Epidermal melanocyte (primary cell): Measurements from ENCODE around the gene RABL2B.

Experiments used
- DNase-seq: peaks from one replicate; pipeline ENCODE4 v3.0.0; 2011; ENCODE audit warnings: low spot score; ENCODE audit not compliant: insufficient read length

The RABL2B gene

GRCh38 chr22:50738649-50739227, 44.7 kb downstream of the RABL2B start:
- no peak for DNase-seq

- no peak for DNase-seq
These were observed 45.4 kb downstream of the RABL2B start, which contains the start of gene ACR for GRCh38 chr22:50737728-50738648. Gene ACR (plus strand): TSS chr22:50738204. CDS start chr22:50738236, 32 bp downstream.

- DNase-seq: no peak
These were observed 47.8 kb downstream of the RABL2B start for GRCh38 chr22:50735739-50736030.

GRCh38 chr22:50734986-50735738, 48.3 kb downstream of the RABL2B start:
- no peak for DNase-seq

DNA sequence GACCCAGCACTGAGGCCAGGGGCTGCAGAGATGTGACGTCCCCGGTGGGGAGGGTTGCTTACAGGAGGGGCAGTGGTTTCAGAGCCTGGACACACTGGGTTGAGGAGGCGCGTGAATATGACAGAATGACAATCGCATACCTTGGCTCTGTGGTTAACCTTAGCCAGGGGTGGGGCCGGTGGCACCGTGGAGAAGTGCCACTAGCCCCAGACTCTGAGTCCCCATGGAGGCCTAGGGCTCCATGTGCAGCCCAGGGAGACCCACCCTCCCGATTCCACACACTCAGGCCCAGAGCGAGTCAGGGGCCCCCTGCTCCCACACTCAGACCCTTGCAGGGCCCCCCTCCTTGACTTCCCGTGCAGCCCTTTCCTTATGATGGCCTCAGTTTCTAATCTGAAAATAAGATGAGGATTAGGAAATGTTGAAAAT, 49.1 kb downstream of the RABL2B start:
- no peak for DNase-seq

DNA sequence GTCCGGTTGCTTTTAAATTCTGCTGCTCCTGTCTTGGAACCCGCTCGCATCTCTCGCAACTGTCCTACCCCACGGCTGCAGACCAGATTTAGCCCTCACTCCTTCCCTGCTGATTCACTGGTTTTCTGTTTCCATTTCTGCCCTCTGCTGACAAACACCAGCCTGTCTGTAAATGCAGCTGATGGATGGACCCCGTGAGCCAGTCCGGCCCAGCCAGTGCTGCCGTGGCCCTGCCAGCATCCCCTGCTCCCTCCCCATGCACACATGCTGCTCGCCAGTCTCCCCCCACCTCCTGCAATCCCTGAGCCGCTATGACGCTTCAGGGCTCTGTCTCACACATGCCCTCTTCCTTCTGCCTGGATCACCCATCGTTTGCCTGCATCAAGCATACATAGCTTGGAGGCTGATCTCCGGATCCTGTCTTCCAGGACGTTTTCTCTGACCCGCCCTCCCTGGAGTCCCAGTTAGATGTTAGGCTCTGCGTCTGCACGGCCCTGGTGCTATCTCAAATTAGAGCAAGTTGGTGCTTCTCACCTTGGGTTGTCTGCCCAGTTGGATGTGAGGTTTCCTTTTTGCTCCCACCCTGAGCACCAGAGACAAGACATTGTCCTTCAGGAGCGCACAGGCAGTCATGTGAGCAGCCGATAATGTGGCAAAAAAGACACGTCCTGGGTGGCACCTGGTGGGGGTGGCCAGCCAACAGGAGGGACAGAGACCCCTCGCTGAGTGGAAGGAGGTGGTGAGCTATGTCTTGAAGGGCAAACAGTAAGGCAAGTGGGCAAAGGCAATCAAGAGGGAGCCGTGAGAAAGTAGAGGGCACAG, 49.7 kb downstream of the RABL2B start:
- peak; percentile 88 for DNase-seq

DNA sequence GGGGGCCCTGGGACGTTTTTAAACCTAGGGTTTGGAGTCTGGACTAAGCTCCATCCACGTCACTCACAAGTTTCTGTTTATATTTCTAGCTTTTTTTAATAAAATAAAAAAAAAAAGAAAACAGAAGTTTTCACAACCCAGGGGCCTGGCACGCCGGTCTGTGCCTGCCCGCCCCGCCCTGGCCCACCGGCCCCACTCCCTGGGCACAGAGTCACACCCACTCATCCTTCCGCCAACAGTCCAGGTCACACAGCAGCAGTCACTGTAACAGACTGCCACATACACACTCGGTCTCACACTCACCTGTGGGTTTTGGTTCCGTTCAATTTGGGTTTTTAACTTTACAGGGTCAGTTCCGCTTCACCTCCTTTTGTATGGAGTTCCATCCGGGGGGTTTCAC, 50.8 kb downstream of the RABL2B start:
- no peak for DNase-seq

- peak; percentile 83 for DNase-seq
These were observed 51.4 kb downstream of the RABL2B start for GRCh38 chr22:50731811-50732624.

DNA sequence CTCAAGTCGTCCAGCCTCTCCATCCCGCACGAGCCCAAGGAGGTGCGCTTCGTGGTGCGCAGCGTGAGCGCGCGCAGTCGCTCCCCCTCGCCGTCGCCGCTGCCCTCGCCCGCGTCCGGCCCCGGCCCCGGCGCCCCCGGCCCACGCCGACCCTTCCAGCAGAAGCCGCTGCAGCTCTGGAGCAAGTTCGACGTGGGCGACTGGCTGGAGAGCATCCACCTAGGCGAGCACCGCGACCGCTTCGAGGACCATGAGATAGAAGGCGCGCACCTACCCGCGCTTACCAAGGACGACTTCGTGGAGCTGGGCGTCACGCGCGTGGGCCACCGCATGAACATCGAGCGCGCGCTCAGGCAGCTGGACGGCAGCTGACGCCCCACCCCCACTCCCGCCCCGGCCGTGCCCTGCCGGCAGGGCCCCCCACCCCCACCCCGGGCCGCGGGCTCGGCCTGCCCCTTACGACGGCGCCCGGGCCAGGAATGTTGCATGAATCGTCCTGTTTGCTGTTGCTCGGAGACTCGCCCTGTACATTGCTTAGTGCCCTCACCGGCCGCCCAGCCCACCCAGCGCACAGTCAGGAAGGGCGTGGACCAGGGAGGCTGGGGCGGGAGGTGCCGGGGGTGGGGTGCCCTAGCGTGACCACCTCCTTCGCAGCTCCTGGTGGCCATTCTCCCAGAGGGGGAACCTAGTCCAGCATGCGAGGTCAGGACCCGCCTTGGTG, 52.3 kb downstream of the RABL2B start:
- DNase-seq: no peak

DNA sequence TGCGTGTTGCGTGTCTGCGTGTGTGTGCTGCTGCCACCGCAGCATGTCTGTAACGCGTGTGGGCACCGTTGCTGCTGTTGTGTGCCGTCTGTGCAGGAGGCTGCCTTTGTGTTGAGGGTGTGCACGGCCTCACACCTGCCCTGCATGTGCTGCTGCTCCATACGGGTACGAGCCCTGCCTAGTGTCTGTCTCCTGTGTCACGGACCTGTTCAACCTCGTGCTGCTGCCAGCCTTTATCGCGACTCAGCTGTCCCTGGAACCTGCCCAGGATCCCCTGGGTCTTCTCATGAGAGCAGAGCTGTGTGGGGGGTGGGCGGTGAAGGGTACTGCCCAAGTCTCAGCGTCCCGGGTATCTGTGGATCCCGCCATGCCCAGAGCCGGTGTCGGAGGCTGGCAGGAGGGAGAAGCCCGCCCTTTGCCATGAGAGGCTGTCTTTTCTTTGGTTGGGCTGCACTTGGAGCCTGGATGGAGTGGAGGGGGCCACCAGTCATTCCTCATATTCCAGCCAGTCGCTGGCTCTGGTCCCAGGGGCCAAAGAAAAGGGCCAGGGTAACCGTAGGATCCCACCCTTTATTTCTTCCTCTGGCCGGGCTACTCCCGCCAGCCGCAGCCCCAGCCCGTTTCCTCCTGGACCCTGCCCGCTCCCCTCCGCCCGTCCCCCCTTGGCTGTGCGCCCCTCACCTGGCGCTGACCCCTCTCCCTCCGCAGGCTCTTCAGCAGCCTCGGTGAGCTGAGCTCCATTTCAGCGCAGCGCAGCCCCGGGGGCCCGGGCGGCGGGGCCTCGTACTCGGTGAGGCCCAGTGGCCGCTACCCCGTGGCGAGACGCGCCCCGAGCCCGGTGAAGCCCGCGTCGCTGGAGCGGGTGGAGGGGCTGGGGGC, 53.2 kb downstream of the RABL2B start:
- DNase-seq: no peak

- no peak for DNase-seq
These were observed 53.9 kb downstream of the RABL2B start for GRCh38 chr22:50729391-50730012.

GRCh38 chr22:50728523-50728931, 54.9 kb downstream of the RABL2B start:
- no peak for DNase-seq

- no peak for DNase-seq
These were observed 55.5 kb downstream of the RABL2B start for GRCh38 chr22:50727678-50728522.

DNA sequence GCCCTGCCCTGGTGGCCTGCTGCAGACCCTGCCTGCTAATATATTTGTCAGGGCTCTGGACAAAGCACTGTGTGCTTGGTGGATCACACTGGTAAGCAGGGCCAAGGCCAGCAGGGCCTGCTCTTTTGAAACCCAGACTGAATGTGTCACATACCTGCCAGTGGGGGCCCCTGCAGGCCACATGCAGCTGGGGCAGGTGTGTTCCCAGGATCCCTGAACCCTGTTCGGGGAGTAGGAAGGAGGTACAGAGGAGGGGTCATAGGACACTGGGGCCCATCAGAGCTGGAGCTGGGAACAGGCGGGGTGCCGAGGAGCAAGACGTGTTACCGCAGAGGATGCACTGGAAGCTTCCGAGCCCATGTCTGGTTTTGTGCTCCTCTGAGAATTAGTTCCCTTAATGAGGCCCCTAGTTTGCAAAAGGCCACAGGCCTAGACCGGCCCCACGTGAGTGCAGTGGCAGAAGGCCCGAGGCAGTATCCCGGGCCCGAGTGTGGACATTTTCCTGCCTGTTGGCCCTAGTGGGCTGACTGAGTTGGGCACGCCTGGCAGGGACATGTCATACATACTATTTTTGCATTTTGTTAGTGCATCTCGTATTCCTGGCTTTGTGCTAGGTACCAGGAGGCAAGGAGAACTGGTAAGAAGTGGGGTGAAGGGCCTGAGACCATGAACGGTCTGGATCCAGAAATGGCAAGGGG, 56.6 kb downstream of the RABL2B start:
- DNase-seq: no peak

DNA sequence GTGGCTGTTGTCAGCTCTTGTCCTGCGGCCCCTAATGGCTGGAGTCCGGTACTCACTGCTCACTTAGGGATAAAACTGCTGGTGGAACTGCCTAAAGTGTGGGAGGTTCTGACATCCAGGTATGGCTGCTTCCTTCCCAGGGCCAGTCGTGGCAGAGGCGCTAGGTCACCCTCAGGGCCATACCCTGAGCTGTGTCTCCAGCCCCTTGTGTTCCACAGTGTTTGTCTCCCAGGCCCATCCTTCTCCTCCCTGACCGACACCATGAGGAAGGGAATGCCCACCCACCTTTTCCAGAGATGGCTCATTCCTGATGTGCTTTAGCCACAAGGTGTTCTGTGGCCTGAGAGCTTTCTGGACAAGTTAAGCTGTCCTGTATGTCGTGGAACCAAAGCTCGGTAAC, 57.8 kb downstream of the RABL2B start:
- DNase-seq: no peak

DNA sequence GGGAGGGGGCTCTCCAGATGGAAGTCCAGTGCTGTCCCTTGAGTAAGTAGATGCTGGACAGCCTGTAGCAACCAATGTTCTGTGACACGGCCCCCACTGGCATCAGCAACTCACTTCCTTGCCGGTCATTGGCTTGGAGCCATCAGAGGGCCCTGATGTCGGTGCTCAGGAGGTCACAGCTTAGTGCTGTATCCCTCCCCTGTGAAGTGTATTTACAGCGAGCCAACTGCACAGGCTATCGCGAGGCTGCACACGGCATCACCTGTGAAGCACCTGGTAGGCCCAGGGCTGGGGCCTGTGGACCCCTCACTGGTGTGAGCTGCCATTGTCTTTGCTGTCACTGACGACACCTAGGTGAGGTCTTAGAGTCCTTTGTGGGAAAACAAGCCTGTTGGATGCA, 58.8 kb downstream of the RABL2B start:
- DNase-seq: no peak

DNA sequence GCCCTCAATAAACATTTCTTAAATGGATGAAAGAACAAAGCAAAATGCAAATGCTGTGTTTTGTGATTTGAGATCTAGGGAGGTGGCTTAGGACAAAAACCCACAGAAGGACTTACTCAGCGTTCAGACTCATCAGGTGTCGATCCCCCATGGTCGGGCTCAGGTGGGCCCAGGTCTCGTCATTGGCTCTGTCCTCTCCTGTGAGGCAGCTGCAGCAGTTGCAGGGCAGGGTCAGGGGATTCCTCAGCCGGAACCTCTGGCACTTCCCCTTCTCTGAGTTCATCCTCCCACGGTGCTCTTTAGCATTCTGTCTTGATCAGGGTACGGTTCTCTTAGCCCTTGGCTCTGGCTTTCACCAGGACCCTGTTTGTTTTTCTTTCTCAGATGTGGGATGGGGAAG, 59.4 kb downstream of the RABL2B start:
- DNase-seq: no peak
